Stimulated activated CD4-positive, alpha-beta T cell treated with anti-CD3 and anti-CD28 coated beads, Interleukin-2, amount 100 ng/mL, for 24 hours (primary cell): ENCODE measurements around the gene PELI1.
"Not testable (repeated sequence)": the region's sequence is repeated elsewhere in the genome, so short reads cannot be mapped to it uniquely, and the experiment has no call there.

Experiments
- DNase-seq, 2 donors: peaks; one replicate each; pipeline ENCODE4 v3.0.0-alpha.2; 2020

Gene PELI1

GRCh38 chr2:64120928-64121327 is 23.3 kb downstream of the PELI1 start:
- DNase-seq = no peak

DNA sequence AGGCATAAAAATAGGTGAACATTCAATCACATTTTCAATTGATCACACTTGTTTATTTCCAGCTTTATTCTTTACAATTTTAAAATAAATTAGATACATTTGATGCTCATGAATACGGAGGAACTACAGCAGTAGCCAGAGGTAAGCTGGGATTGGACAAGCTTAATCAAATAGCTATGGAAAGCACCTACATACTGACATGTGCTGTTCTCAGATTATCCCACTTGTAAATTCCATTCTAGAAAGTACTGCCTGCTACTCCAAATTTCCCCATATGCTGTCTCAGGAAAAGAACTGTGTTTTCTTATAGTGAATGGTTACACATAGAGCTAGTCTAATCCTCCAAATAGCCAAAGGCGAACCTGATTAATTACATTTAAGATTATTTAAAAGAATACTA is 24.2 kb downstream of the PELI1 start:
- DNase-seq = no peak

DNA sequence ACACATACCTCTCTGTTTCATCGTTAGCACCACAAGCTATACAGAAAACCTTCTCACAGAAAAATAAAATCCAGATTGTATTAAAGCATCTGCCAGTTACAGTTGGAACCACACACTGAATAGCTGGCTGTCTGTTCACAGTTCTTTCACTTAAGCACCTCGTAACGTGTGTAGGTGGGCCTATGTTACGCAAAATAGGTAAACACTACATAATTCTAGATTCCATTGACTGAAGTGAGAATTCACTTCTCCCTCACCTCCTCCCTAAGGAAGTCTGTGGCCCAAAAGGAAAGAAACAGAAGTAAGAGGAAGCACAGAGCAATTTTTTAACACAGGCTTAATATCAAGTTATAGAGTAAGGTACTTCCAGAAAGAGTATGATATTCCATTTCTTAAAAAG is 24.9 kb downstream of the PELI1 start:
- DNase-seq = no peak

- no peak for DNase-seq
Observed at GRCh38 chr2:64115808-64116598, 28.2 kb downstream of the PELI1 start.

- no peak for DNase-seq
Observed at GRCh38 chr2:64114912-64115277, 29.3 kb downstream of the PELI1 start.

- no peak for DNase-seq
Observed at GRCh38 chr2:64114063-64114911, 29.9 kb downstream of the PELI1 start.

GRCh38 chr2:64112016-64112415 is 32.2 kb downstream of the PELI1 start:
- no peak for DNase-seq

DNA sequence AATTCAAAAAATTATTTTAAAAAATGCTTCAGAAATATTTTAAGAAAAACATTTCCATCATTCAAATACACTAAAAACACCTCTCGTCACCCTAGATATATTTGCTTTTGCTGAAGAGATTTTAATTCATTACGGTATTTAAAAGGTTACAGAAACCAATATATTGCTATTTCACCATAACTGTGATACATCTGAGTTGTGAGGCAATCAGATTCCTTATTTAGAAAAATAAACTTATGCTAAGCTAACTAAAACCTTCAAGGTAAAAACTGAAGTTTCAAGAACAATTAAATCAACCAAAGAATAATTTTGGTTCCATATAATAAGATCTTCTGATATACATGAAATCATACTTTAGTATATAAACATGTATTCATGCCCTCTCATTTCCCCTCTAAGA is 32.8 kb downstream of the PELI1 start:
- DNase-seq = no peak

DNA sequence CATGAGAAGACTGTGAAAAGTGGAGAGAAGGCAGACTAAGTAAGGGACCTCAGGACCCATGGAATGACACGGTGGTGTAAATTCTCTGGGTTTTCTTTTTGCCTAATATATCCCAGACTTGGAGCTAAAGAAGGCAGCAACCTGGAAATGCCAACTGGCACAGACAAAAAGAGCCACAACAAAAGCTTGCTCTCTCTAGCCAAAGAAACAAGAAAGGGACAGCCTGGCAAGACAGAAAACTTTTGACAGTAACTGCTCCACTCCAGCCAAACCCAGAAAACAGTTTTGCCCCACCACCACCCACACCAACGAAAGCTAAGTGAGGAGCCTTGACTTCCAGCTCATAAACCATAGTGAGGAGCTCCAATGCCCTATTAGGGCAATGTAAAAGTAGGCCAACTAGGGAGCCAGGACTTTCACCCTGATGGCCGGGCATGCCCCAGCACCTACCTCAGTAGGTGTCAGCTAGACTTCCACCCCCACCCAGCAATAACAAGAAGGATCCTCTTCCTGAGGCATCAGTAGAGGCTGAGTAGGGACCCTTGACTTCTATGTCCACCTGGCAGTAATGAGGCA is 35.5 kb downstream of the PELI1 start:
- no peak for DNase-seq

- no peak for DNase-seq
Observed at GRCh38 chr2:64106481-64106880, 37.7 kb downstream of the PELI1 start.

GRCh38 chr2:64105670-64106461 is 38.4 kb downstream of the PELI1 start:
- no peak for DNase-seq

DNA sequence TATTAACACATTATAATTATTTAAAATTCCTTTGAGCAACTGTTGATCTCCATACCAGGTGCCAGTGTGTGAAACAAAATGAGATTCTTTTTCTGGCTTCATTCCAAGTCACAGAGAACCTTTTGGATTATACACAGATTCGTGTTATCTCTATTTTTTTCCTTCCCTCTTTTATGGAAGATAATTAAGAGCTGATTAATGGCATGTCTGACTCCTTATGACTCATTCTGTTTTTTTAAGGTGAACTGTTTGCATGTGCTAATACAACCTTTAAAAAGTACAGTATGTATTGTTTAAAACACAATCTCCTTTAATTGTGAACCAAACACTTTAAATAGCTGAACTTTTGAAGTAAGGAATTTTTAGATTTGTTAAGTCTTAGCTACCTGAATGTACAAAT is 39.3 kb downstream of the PELI1 start:
- DNase-seq = no peak

DNA sequence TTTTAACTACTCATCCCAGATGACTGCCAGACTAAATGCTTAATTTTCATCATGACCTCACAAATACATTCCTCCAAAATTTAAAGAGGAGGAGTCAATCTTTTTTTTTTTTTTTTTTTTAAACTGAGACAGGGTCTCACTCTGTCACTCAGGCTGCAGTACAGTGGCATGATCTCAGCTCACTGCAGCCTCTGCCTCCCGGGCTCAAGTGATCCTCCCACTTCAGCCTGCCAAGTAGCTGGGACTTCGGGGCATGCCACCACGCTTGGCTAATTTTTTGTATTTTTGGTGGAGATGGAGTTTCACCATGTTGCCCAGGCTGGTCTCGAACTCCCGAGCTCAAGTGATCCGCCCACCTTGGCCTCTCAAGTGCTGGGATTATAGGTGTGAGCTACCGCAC is 41.5 kb downstream of the PELI1 start:
- DNase-seq = not testable (repeated sequence)

- DNase-seq = no peak
Observed at GRCh38 chr2:64101141-64101591, 43.1 kb downstream of the PELI1 start.

DNA sequence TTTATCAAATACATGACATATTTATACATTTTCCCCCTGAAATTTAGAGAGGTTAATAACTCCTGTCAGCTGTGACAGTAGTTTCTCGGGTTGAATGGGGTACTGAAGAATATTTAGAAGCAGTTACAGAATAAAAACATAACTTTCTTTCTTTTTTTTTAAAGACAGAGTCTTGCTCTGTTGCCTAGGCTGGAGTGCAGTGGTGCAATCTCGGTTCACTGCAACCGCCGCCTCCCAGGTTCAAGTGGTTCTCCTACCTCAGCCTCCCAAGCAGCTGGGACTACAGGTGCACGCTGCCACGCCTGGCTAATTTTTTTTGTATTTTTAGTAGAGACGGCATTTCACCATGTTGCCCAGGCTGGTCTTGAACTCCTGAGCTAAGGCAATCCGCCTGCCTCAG is 43.6 kb downstream of the PELI1 start:
- not testable (repeated sequence) for DNase-seq

GRCh38 chr2:64094663-64095382 is 49.4 kb downstream of the PELI1 start:
- DNase-seq = no peak

- DNase-seq = no peak
Observed at GRCh38 chr2:64093341-64093740, 50.9 kb downstream of the PELI1 start.

DNA sequence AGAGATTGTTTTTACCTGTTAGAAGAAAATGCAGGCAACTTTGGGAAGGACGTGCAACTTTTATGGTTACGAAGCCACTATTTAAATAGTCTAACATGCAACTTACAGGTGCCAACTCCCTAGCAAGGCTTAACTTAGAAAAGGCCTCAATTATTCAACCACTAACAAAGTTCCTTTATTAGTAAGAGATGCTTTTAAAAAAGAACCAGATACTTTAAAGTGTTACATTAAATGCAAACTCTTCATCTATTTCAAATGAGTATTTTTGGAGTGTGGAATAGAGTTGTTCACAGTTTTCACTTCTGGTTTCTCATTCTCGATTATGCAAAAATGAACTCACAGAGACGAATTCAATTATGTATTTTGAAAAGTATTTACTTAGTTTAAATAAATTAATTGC is 51.7 kb downstream of the PELI1 start:
- no peak for DNase-seq

DNA sequence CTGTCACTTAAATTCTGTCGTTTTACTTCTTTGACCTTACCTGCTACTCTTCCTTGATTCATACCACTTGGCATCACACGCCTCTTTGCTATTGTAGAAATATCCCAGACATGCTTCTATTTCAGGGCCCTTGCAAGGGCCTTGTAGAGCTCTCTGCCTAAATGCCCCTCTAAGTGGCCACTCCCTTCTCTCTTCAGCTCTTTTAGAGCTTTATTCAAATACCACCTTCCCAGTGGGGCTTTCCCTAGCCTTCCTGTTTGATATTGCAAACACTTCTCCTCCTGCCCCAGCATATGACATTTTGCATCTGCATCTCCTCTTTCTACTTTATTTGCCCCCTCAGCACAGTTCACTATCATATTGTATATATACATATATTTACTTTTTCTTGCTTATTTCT is 54.0 kb downstream of the PELI1 start:
- DNase-seq = no peak

DNA sequence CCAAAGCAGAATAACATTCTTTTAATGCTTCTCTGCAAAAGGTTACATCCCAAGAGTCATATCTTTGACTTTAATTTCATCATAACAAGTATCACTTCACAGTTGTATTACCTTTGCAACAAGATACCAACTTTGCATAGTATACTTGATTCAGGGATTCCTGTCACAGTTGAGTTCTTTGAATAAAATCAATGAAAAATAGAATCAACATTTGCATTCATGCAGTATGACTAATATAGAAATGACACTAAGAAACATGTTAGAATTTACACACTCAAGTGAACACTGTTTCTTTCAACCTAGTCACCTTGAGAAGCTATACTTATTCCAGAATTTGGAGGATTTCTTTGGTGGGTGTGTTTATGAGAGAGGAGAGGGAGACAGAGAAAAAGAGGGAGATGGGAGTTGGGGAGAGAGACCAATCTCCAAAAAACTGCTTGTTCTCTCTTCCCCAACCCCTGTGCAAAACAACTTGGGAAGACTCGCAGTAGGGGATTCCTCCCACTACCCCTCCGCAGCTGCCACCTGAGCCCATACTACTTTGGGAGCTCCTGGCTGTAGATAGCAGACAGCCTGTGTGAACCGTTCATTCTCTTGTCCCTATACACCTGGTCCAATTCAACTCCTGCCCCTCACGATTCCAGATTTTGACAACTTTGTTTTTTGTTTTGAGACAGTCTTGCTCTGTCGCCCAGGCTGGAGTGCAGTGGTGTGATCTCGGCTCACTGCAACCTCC is 57.7 kb downstream of the PELI1 start:
- DNase-seq = no peak

GRCh38 chr2:64085936-64086335 is 58.3 kb downstream of the PELI1 start:
- no peak for DNase-seq

GRCh38 chr2:64081046-64081445 is 63.2 kb downstream of the PELI1 start:
- no peak for DNase-seq
